ENCODE data around the gene TMEM132C. TPM values are rescaled to one million over a fixed set of nuclear protein-coding genes. Genes with fewer than 3 reads are reported as not detected.

TMEM132C gene
- total and polyA plus RNA-seq, 2 of the 8 experiments (the other 6 are each of a cell fraction or from before 2014, with no cell fraction given): 0.23 to 0.76 TPM

GRCh38 chr12:128637642-128638606 is 371.0 kb downstream of the TMEM132C start:
- H3K56ac ChIP-seq (replicated peaks; ENCODE audit: insufficient read length, low read depth, low read length): no peak overlapping the region
- H3K27me3 ChIP-seq (replicated peaks in 1 of 4; ENCODE audit: control insufficient read depth in 3 of 4, extremely low read depth in 1 of 4, insufficient read depth in 3 of 4, low read length in 3 of 4): no peaks in the 10 kb centered on the region
- H4K91ac ChIP-seq (replicated peaks; ENCODE audit: insufficient read length, low read length): no peak overlapping the region
- peaks cover 7% of the 10 kb centered on the region; the same call in 1 of the 2 replicates for H3K23me2 ChIP-seq (ENCODE audit: low read depth, low read length)
- H2BK15ac ChIP-seq (ENCODE audit: low read length): no peak overlapping the region
- no peak overlapping the region for H2BK12ac ChIP-seq (ENCODE audit: low read depth, low read length)
- H3K36me3 ChIP-seq (ENCODE audit: control insufficient read depth in 2 of 4, insufficient read depth in 4 of 4, low read length in 3 of 4): no peaks in the 10 kb centered on the region
- H4K20me1 ChIP-seq (replicated peaks in 1 of 2; ENCODE audit: control insufficient read depth in 1 of 2, insufficient read depth in 2 of 2, low read length in 2 of 2): peaks cover 0 to 5% of the 10 kb centered on the region in 2 experiments
- ChIA-PET POLR2A (ENCODE audit: partially characterized antibody) (no interaction called here), CTCF (ENCODE audit: partially characterized antibody) (interaction anchor here (1.3 kb wide), 2 partner anchors 8 to 19 kb away, joined by 4 to 5 read pairs; no protein-coding TSS in a partner anchor)
- no peak overlapping the region for H2AK5ac ChIP-seq (ENCODE audit: low read depth, low read length)
- H3K23ac ChIP-seq (ENCODE audit: insufficient read length): no peak overlapping the region
- H3K4ac ChIP-seq (replicated peaks; ENCODE audit: insufficient read length, low read depth, low read length): no peak overlapping the region
- no peak overlapping the region for H3K27ac ChIP-seq (ENCODE audit: low read depth, low read length)
- H3K79me2 ChIP-seq (ENCODE audit: control insufficient read depth in 1 of 2, insufficient read depth in 2 of 2, low read length in 2 of 2): no peaks in the 10 kb centered on the region
- H3K4me1 ChIP-seq (replicated peaks in 1 of 4; ENCODE audit: control insufficient read depth in 3 of 4, insufficient read depth in 4 of 4, low read length in 3 of 4): 0 out of 7 replicates have a peak, but pooled peaks cover 0 to 2% (median 0%) of the 10 kb centered on the region in 4 experiments
- no peak overlapping the region for H2AFZ ChIP-seq (ENCODE audit: low read length)
- H3K14ac ChIP-seq (ENCODE audit: insufficient read length): no peak overlapping the region
- no peak overlapping the region for H3K4me3 ChIP-seq (ENCODE audit: extremely low read depth in 1 of 4, insufficient read depth in 2 of 4, low read depth in 3 of 4, low read length in 4 of 4)
- no peak overlapping the region for H4K8ac ChIP-seq (ENCODE audit: extremely low read depth, insufficient read depth, low read length)
- FAIRE-seq: no peak
- 90% methylated on average over 7 of the region's 7 CpGs; no CpG with 5 or more reads in 1 of the 2 experiments for WGBS, 2 experiments (ENCODE audit: extremely low coverage in 1 of 2, insufficient coverage in 1 of 2, insufficient read length in 1 of 2, insufficient replicate concordance in 2 of 2, low coverage in 1 of 2, low lambda C conversion rate in 2 of 2, missing lambda C conversion rate in 1 of 2)
- no peak overlapping the region for H2BK120ac ChIP-seq (replicated peaks; ENCODE audit: low read depth, low read length)
- no peak for DNase-seq (ENCODE audit: low read depth in 1 of 2, low spot score in 2 of 2)
- 0 out of 4 replicates have a peak, but pooled peaks cover 2 to 3% of the 10 kb centered on the region in 2 experiments for H3K9me3 ChIP-seq (ENCODE audit: insufficient read depth in 2 of 2, low read depth in 1 of 2, low read length in 1 of 2)
- H4K5ac ChIP-seq (ENCODE audit: insufficient read length, low read depth, low read length): no peak overlapping the region
- no peak overlapping the region for H2BK5ac ChIP-seq (ENCODE audit: low read depth, low read length)
- H2BK20ac ChIP-seq (ENCODE audit: low read length): no peak overlapping the region
- no peak overlapping the region for H3K18ac ChIP-seq (ENCODE audit: extremely low read depth, low read length)
- H3K9ac ChIP-seq (replicated peaks in 1 of 4; ENCODE audit: extremely low read depth in 1 of 4, low read depth in 3 of 4, low read length in 3 of 4): no peak overlapping the region
- no peaks in the 10 kb centered on the region for H3K79me1 ChIP-seq (ENCODE audit: low read depth, low read length)
- H3K4me2 ChIP-seq (ENCODE audit: insufficient read depth in 1 of 2, low read depth in 2 of 2, low read length in 2 of 2): no peak overlapping the region
- TF ChIP-seq FOSL1 (IDR thresholded peaks at IDR 0.05; ENCODE audit: insufficient read depth, low read depth, low read length): no peak
- no peak for TF ChIP-seq ZNF274 (IDR thresholded peaks at IDR 0.05; ENCODE audit: borderline replicate concordance, extremely low read depth, low read length)
- TF ChIP-seq KDM5A (IDR thresholded peaks at IDR 0.05; ENCODE audit: low read length): no peak
- no peak for TF ChIP-seq HDAC2 (IDR thresholded peaks at IDR 0.05; ENCODE audit: borderline replicate concordance in 1 of 2, low read depth in 2 of 2, low read length in 2 of 2)
- TF ChIP-seq GTF2F1 (IDR thresholded peaks at IDR 0.05; ENCODE audit: borderline replicate concordance, low read depth, low read length): no peak
- no peak for TF ChIP-seq E2F6 (IDR thresholded peaks at IDR 0.05)
- no peak for TF ChIP-seq SP2 (IDR thresholded peaks at IDR 0.05; ENCODE audit: low read length)
- TF ChIP-seq USF2 (IDR thresholded peaks at IDR 0.05; ENCODE audit: low read length): no peak
- no peak for TF ChIP-seq CBX5 (IDR thresholded peaks at IDR 0.05; ENCODE audit: low read depth, low read length)
